ENCODE data around the gene GALM. TPM values are rescaled to one million over a fixed set of nuclear protein-coding genes. Genes with fewer than 3 reads are reported as not detected.

Gene GALM
- total and polyA plus RNA-seq, 2 of the 13 experiments (the other 11 are each of a cell fraction or from before 2014, with no cell fraction given): 65.5 to 90.0 TPM

GRCh38 chr2:38665854-38666555, at the start of gene GALM (continued):
- TF ChIP-seq SAP130 (CRISPR knock-in tag; IDR thresholded peaks at IDR 0.05; ENCODE audit: low read depth) (peak; percentile 93), SRSF1 (optimal IDR thresholded peaks at IDR 0.05; ENCODE audit: low read depth, low read length) (no peak), BRF2 (CRISPR knock-in tag; IDR thresholded peaks at IDR 0.05) (no peak), ZBTB14 (CRISPR knock-in tag; IDR thresholded peaks at IDR 0.05) (no peak), HNRNPL (IDR thresholded peaks at IDR 0.05; ENCODE audit: low read depth, low read length) (no peak), ZNF572 (CRISPR knock-in tag; IDR thresholded peaks at IDR 0.05) (peak; percentile 94), TEAD3 (CRISPR knock-in tag; optimal IDR thresholded peaks at IDR 0.05; ENCODE audit: borderline replicate concordance) (peak; percentile 49), ZNF616 (CRISPR knock-in tag; IDR thresholded peaks at IDR 0.05; ENCODE audit: low read depth) (no peak), ZNF296 (CRISPR knock-in tag; conservative IDR thresholded peaks at IDR 0.05) (peak; percentile 57; the same call in 1 of the 2 replicates), ZBTB26 (CRISPR knock-in tag; IDR thresholded peaks at IDR 0.05; ENCODE audit: borderline replicate concordance) (peak; percentile 56; the same call in 1 of the 2 replicates), MBNL3 (CRISPR knock-in tag; conservative IDR thresholded peaks at IDR 0.05) (no peak), FOXP1 (IDR thresholded peaks at IDR 0.05) (no peak), FOXP1 (CRISPR knock-in tag; IDR thresholded peaks at IDR 0.05) (peak; percentile 34; the same call in 1 of the 2 replicates), ZNF281 (CRISPR knock-in tag; IDR thresholded peaks at IDR 0.05; ENCODE audit: borderline replicate concordance) (no peak), ZNF142 (CRISPR knock-in tag; IDR thresholded peaks at IDR 0.05) (no peak), ZNF225 (CRISPR knock-in tag; IDR thresholded peaks at IDR 0.05) (peak; percentile 97; the same call in 1 of the 2 replicates), ZSCAN29 (CRISPR knock-in tag; conservative IDR thresholded peaks at IDR 0.05) (peak; percentile 59; the same call in 1 of the 2 replicates), GTF3A (CRISPR knock-in tag; conservative IDR thresholded peaks at IDR 0.05) (no peak; the same call in 1 of the 2 replicates)

Data from HepG2 (cell line).